ENCODE data around the gene HEPACAM2.

HEPACAM2 gene

GRCh38 chr7:93226310-93226709 lies at the start of gene HEPACAM2:
Gene HEPACAM2, minus strand, starts transcription at chr7:93226469.
- DNase-seq = no peak

- no peak for DNase-seq
Measured at GRCh38 chr7:93265220-93265619, 39.0 kb upstream of the HEPACAM2 start.

- DNase-seq = no peak
Measured at GRCh38 chr7:93262535-93262934, 36.3 kb upstream of the HEPACAM2 start.

GRCh38 chr7:93258661-93259060 lies 32.4 kb upstream of the HEPACAM2 start:
- DNase-seq = no peak

DNA sequence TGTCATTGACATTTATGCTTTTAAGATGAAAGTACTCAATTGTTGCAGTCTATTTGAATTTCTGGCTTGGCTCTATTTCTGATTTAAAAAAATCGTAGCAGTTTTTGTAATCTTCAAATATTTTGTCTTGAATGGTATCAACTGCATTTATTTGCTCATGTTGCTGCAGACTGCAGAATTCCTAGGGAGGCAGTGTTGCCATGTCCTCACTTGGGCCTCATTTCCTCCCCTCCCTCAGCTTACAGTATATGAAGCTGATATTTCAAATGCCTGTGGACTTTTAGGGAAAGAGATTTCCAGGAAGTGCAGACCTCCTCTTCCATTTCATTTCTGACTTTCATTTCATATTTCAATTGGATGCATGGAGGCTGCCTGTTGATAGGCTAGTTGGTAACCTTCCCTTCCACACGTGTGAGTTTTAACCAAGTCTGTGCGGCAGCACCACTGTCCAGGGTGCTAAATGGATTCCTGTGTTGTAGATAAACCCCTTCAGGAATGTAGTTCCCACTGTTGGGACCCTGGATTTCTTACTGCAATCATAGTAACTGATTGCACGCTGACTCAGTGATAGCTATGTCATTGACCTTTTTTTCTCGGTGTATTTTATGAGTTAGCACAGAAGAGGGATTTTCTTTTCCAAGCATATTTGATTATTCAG lies 23.4 kb upstream of the HEPACAM2 start:
- DNase-seq = no peak

GRCh38 chr7:93245525-93246432 lies 19.5 kb upstream of the HEPACAM2 start:
- DNase-seq = no peak

- DNase-seq = no peak
Measured at GRCh38 chr7:93242106-93242505, 15.8 kb upstream of the HEPACAM2 start.

DNA sequence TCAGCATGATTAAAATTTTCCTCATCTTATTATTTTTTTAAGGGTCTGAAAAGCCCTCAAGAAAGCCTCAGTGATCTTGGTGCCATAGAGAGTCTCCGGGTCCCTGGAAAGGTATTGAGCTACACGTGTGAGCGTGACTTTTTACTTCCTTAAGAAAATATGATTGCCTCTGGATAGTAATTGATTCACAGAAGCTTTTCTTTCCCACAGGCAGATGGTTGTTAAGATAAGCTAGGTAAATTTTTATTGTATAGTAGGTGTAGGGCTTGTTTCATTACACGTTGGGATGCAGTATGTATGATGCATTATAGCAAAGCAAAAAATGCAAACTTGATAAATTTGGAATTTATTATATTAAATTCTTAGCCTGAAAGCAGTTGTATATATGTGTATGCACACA lies 13.6 kb upstream of the HEPACAM2 start:
- DNase-seq = no peak

DNA sequence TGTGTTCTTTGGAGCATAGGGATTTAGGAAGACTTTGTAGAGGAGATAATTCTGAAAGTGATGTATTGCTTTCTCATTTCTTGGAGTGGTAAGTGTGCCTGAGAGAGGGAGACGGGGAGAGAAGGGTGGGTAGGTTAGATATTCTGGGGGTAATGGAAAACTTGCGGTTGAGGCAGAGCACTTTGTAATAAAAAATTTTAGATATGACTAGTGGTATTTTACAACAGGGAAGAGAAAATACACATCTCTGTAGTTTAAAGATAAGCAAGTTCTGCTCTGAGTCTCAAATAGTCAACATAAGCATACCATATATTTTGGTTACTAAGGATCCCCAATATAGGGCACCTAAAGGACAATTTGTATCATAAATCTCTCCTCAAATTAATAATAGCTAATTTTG lies 12.5 kb upstream of the HEPACAM2 start:
- DNase-seq = no peak

DNA sequence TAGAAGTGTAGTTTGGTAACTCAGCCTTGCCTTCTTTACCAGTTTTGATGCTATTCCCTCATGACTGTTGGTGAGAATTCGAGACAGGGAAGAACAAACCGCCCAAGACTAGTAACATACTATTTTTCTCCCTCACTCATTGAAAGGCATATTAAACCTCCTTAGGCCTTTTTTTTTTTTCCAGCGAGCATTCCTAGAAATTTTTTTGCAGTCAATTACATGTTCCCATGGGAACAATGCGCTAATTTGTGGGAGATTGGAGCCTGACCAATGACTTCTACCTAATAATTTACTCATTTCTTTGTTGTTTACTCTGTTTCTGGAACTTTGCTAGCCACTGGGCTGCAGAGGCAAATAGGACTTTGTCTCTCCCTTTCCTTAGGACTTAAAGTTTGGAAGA lies 11.9 kb upstream of the HEPACAM2 start:
- no peak for DNase-seq

- DNase-seq = no peak
Measured at GRCh38 chr7:93235541-93235940, 9.3 kb upstream of the HEPACAM2 start.

- no peak for DNase-seq
Measured at GRCh38 chr7:93232673-93233018, 6.4 kb upstream of the HEPACAM2 start.

DNA sequence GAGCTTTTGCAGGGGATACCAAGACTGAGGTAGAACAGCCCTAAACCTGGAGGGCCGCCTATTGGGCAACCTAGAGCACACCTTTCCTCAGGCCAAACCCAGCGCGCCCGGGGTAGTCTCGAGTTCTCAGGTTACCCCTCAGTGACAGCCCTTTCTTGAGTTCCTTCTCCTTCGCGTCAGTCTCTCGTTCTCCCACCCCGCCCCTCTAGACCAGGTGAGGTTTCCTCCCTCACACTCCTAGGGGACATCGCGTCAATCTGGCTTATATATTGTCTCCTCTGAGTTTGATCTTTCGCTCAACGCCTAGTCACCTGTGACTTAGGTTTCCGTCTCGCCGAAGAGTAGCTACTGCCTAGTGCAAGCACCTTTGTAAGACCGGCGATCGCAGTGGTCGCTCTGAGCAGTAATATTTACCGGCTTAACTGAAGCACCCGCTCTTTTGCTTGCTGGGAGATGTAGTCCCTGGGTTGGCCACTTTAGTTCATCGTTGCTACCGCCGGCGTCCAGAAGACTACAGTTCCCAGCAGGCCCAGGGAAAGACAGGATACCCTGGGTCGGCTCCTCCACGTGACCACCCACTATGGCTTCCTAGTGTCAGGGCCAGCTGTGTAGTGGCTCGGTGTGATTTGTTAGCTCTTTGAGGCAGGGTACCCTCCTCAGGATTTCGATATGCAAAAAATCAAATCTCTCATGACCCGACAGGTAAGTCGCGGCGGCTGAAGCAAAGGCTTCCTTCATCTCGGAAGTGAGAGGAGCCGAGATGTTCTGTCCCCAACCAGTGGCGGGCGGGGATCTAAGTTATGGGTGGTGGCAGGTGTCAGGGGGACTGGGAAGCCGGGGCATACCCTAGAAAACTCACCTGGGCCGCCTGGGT lies 5.8 kb upstream of the HEPACAM2 start, which contains the start of gene VPS50:
Gene VPS50 (plus strand): TSS at position 568 of the 874 bp plus-strand sequence. CDS start 102 bp downstream, at position 670.
- DNase-seq = peak; percentile 88

- no peak for DNase-seq
Measured at GRCh38 chr7:93231259-93231658, 5.0 kb upstream of the HEPACAM2 start.

- DNase-seq = no peak
Measured at GRCh38 chr7:93228302-93228701, 2.0 kb upstream of the HEPACAM2 start.

DNA sequence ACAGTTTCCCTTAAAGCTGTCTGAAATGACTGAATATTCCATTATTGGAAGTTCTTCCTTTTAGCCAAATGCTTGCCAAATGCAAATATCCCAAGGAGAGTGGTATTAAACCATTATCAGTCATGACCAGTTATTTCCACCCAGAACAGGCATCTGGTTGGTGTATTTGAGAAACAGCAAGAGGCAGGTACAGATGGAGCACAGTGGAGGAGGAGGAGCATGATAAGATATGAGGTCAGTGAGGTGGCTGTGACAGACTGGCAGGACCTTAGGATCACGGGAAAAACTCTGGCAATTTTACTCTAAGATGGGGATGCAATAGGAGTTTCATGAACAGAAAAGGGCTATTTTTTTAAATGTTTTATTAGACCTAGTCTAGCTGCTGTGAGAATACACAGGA lies 6.4 kb downstream of the HEPACAM2 start:
- no peak for DNase-seq

DNA sequence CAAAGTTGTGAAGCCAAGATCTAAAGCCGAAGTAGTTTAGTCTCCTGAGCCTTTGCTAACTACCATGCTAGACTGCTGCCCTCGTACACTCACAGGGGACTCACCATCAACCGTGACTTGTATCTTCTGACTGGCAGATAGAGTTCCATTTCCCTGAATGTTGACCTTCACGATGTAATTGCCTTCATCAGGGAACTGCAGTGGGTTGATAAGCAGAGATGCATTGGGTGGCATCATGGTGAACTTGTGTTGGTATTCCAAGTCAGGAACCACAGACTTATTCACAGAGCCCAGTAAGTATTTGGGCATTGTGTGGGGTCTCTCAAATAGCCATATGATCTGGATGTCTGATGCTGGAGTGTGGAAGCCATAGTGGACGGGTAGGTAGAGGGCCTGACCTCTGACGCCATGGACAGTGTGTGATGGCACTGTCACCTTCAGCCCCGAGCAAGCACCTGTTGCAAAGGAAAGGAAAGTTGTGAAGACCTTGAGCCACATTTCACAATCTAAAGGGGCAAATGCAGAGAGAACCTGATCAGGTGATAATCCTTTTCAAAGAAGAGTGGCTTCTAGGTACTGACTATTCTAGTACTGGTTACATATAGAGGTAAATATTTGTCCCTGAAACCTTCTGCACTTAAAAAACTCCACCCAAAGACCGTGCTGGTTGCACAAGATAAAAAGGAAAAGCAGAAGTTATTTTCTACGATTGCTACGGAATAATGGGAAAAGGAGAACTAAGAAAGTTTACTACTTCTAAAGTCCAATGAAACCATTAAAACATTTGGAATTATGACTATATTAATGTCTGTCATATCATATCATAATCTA lies 7.1 kb downstream of the HEPACAM2 start:
- no peak for DNase-seq

GRCh38 chr7:93212881-93213280 lies 13.4 kb downstream of the HEPACAM2 start:
- DNase-seq = no peak

GRCh38 chr7:93211228-93211818 lies 14.9 kb downstream of the HEPACAM2 start:
- no peak for DNase-seq

DNA sequence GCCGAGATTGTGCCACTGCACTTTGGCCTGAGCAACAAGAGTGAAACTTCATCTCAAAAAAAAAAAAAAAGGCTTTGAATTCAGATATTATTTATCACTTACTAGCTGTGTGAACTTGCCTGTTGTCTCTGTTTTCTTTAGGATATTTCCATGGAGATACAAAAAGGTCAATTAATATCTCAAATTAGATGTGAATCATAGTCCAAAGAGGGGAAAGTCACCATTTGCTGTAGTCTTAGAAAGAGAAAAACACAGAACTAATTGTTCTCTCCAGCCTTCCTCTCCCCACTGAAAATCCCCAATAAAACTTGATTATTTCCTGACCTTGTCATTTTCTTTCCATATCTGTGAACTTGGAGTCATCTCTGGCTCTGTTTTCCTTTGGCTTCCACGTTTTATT lies 21.2 kb downstream of the HEPACAM2 start:
- no peak for DNase-seq

GRCh38 chr7:93203496-93203895 lies 22.8 kb downstream of the HEPACAM2 start:
- DNase-seq = no peak

Data from activated CD8-positive, alpha-beta memory T cell treated with anti-CD3 and anti-CD28 coated beads, Interleukin-2, amount 50 U/mL, for 48 hours (primary cell).